Measurements from ENCODE around the gene RHEX.

RHEX gene

GRCh38 chr1:206068314-206068713 lies 15.3 kb downstream of the RHEX start:
- no peak overlapping the region for H4K8ac ChIP-seq (ENCODE audit: low read depth, low read length)
- no peak overlapping the region for H3K18ac ChIP-seq (ENCODE audit: low read length)
- H4K91ac ChIP-seq (ENCODE audit: low read depth, low read length, poor library complexity), result no peak overlapping the region
- no peak for DNase-seq (ENCODE audit: low spot score)
- H3K9ac ChIP-seq (ENCODE audit: low read depth, low read length, poor library complexity), result no peak overlapping the region
- no peak overlapping the region for H3K14ac ChIP-seq (ENCODE audit: low read length)
- no peak overlapping the region for H2BK15ac ChIP-seq (ENCODE audit: low read length)
- no peaks in the 10 kb centered on the region for H3K27me3 ChIP-seq (ENCODE audit: control insufficient read depth in 3 of 3, insufficient read depth in 3 of 3, low read depth in 1 of 3, low read length in 3 of 3)
- H3K9me3 ChIP-seq (replicated peaks in 1 of 2; ENCODE audit: control insufficient read depth in 2 of 2, insufficient read depth in 1 of 2, low read depth in 1 of 2, low read length in 2 of 2), result no peaks in the 10 kb centered on the region
- no peaks in the 10 kb centered on the region for H3K4me1 ChIP-seq (ENCODE audit: control insufficient read depth in 2 of 2, insufficient read depth in 1 of 2, low read depth in 1 of 2, low read length in 2 of 2)
- no peaks in the 10 kb centered on the region for H3K36me3 ChIP-seq (replicated peaks in 1 of 2; ENCODE audit: control insufficient read depth in 2 of 2, insufficient read depth in 2 of 2, low read length in 2 of 2)
- no peak overlapping the region for H3K4ac ChIP-seq (ENCODE audit: low read length)
- no peaks in the 10 kb centered on the region for H3K79me1 ChIP-seq (ENCODE audit: low read depth, low read length)
- no peak overlapping the region for H3K4me2 ChIP-seq (ENCODE audit: insufficient read depth, low read length, poor library complexity, severe bottlenecking)
- no peak overlapping the region for H3K27ac ChIP-seq (replicated peaks; ENCODE audit: low read length)
- H3K4me3 ChIP-seq (ENCODE audit: low read length in 2 of 2), result no peak overlapping the region
- no peak overlapping the region for H2BK12ac ChIP-seq (ENCODE audit: low read length)
- no peak overlapping the region for H2AFZ ChIP-seq (ENCODE audit: low read length)
- H2AK5ac ChIP-seq (ENCODE audit: low read depth, low read length), result no peak overlapping the region
- H2BK5ac ChIP-seq (ENCODE audit: low read length), result no peak overlapping the region
- H2BK120ac ChIP-seq (ENCODE audit: low read depth, low read length), result no peak overlapping the region
- no CpG with 5 or more reads among the region's 1 CpG for WGBS, 2 donors (ENCODE audit: extremely low coverage in 2 of 2, insufficient read length in 2 of 2, insufficient replicate concordance in 1 of 2)
- H3K23ac ChIP-seq (ENCODE audit: low read depth, low read length, poor library complexity), result no peak overlapping the region

GRCh38 chr1:206070627-206071304 lies 17.8 kb downstream of the RHEX start:
- Histone ChIP-seq H4K8ac (ENCODE audit: low read depth, low read length) (no peak overlapping the region), H2AK5ac (ENCODE audit: low read depth, low read length) (no peak overlapping the region), H3K9me3 (replicated peaks in 1 of 2; ENCODE audit: control insufficient read depth in 2 of 2, insufficient read depth in 1 of 2, low read depth in 1 of 2, low read length in 2 of 2) (no peaks in the 10 kb centered on the region), H3K27ac (replicated peaks; ENCODE audit: low read length) (no peak overlapping the region), H3K36me3 (replicated peaks in 1 of 2; ENCODE audit: control insufficient read depth in 2 of 2, insufficient read depth in 2 of 2, low read length in 2 of 2) (no peaks in the 10 kb centered on the region), H3K27me3 (ENCODE audit: control insufficient read depth in 3 of 3, insufficient read depth in 3 of 3, low read depth in 1 of 3, low read length in 3 of 3) (peaks cover 0 to 2% (median 0%) of the 10 kb centered on the region in 3 experiments), H3K18ac (ENCODE audit: low read length) (no peak overlapping the region), H3K4me1 (ENCODE audit: control insufficient read depth in 2 of 2, insufficient read depth in 1 of 2, low read depth in 1 of 2, low read length in 2 of 2) (no peaks in the 10 kb centered on the region), H2BK15ac (ENCODE audit: low read length) (no peak overlapping the region), H3K9ac (ENCODE audit: low read depth, low read length, poor library complexity) (no peak overlapping the region), H3K79me1 (ENCODE audit: low read depth, low read length) (no peaks in the 10 kb centered on the region), H2BK5ac (ENCODE audit: low read length) (no peak overlapping the region), H3K4me2 (ENCODE audit: insufficient read depth, low read length, poor library complexity, severe bottlenecking) (no peak overlapping the region), H3K4ac (ENCODE audit: low read length) (no peak overlapping the region), H4K91ac (ENCODE audit: low read depth, low read length, poor library complexity) (no peak overlapping the region), H3K4me3 (ENCODE audit: low read length in 2 of 2) (no peak overlapping the region), H3K23ac (ENCODE audit: low read depth, low read length, poor library complexity) (no peak overlapping the region), H2BK12ac (ENCODE audit: low read length) (no peak overlapping the region), H2BK120ac (ENCODE audit: low read depth, low read length) (no peak overlapping the region), H3K14ac (ENCODE audit: low read length) (no peak overlapping the region), H2AFZ (ENCODE audit: low read length) (no peak overlapping the region)
- 100% methylated on average over 1 of the region's 9 CpGs; no CpG with 5 or more reads in 1 of the 2 donors for WGBS, 2 donors (ENCODE audit: extremely low coverage in 2 of 2, insufficient read length in 2 of 2, insufficient replicate concordance in 1 of 2)
- DNase-seq (ENCODE audit: low spot score), result no peak

- H3K14ac ChIP-seq (ENCODE audit: low read length), result no peak overlapping the region
- no peak overlapping the region for H3K18ac ChIP-seq (ENCODE audit: low read length)
- no peak overlapping the region for H3K4me2 ChIP-seq (ENCODE audit: insufficient read depth, low read length, poor library complexity, severe bottlenecking)
- H2BK5ac ChIP-seq (ENCODE audit: low read length), result no peak overlapping the region
- no peak overlapping the region for H4K91ac ChIP-seq (ENCODE audit: low read depth, low read length, poor library complexity)
- H3K23ac ChIP-seq (ENCODE audit: low read depth, low read length, poor library complexity), result no peak overlapping the region
- no peak overlapping the region for H4K8ac ChIP-seq (ENCODE audit: low read depth, low read length)
- H3K27ac ChIP-seq (replicated peaks; ENCODE audit: low read length), result no peak overlapping the region
- H3K79me1 ChIP-seq (ENCODE audit: low read depth, low read length), result no peaks in the 10 kb centered on the region
- no peaks in the 10 kb centered on the region for H3K9me3 ChIP-seq (replicated peaks in 1 of 2; ENCODE audit: control insufficient read depth in 2 of 2, insufficient read depth in 1 of 2, low read depth in 1 of 2, low read length in 2 of 2)
- H3K36me3 ChIP-seq (replicated peaks in 1 of 2; ENCODE audit: control insufficient read depth in 2 of 2, insufficient read depth in 2 of 2, low read length in 2 of 2), result no peaks in the 10 kb centered on the region
- no peak overlapping the region for H2BK15ac ChIP-seq (ENCODE audit: low read length)
- H2AK5ac ChIP-seq (ENCODE audit: low read depth, low read length), result no peak overlapping the region
- WGBS, 2 donors (ENCODE audit: extremely low coverage in 2 of 2, insufficient read length in 2 of 2, insufficient replicate concordance in 1 of 2), result no CpG with 5 or more reads among the region's 3 CpGs
- H2BK12ac ChIP-seq (ENCODE audit: low read length), result no peak overlapping the region
- H3K9ac ChIP-seq (ENCODE audit: low read depth, low read length, poor library complexity), result no peak overlapping the region
- DNase-seq (ENCODE audit: low spot score), result no peak
- H3K4me3 ChIP-seq (ENCODE audit: low read length in 2 of 2), result no peak overlapping the region
- H3K4me1 ChIP-seq (ENCODE audit: control insufficient read depth in 2 of 2, insufficient read depth in 1 of 2, low read depth in 1 of 2, low read length in 2 of 2), result no peaks in the 10 kb centered on the region
- no peak overlapping the region for H2BK120ac ChIP-seq (ENCODE audit: low read depth, low read length)
- peaks cover 0 to 2% (median 2%) of the 10 kb centered on the region in 3 experiments for H3K27me3 ChIP-seq (ENCODE audit: control insufficient read depth in 3 of 3, insufficient read depth in 3 of 3, low read depth in 1 of 3, low read length in 3 of 3)
- no peak overlapping the region for H2AFZ ChIP-seq (ENCODE audit: low read length)
- H3K4ac ChIP-seq (ENCODE audit: low read length), result no peak overlapping the region
Observed at GRCh38 chr1:206074839-206075238, 21.9 kb downstream of the RHEX start.

GRCh38 chr1:206075786-206076755 lies 23.1 kb downstream of the RHEX start:
- Histone ChIP-seq H3K4me3 (ENCODE audit: low read length in 2 of 2) (no peak overlapping the region), H3K36me3 (replicated peaks in 1 of 2; ENCODE audit: control insufficient read depth in 2 of 2, insufficient read depth in 2 of 2, low read length in 2 of 2) (no peaks in the 10 kb centered on the region), H3K9me3 (replicated peaks in 1 of 2; ENCODE audit: control insufficient read depth in 2 of 2, insufficient read depth in 1 of 2, low read depth in 1 of 2, low read length in 2 of 2) (no peaks in the 10 kb centered on the region), H3K4me2 (ENCODE audit: insufficient read depth, low read length, poor library complexity, severe bottlenecking) (no peak overlapping the region), H3K18ac (ENCODE audit: low read length) (peak overlapping the region; percentile 42), H3K27me3 (ENCODE audit: control insufficient read depth in 3 of 3, insufficient read depth in 3 of 3, low read depth in 1 of 3, low read length in 3 of 3) (peaks cover 0 to 8% (median 2%) of the 10 kb centered on the region in 3 experiments), H4K8ac (ENCODE audit: low read depth, low read length) (no peak overlapping the region), H2BK5ac (ENCODE audit: low read length) (no peak overlapping the region), H3K9ac (ENCODE audit: low read depth, low read length, poor library complexity) (no peak overlapping the region), H4K91ac (ENCODE audit: low read depth, low read length, poor library complexity) (no peak overlapping the region), H2AFZ (ENCODE audit: low read length) (peak overlapping the region; percentile 46), H3K14ac (ENCODE audit: low read length) (no peak overlapping the region), H2BK120ac (ENCODE audit: low read depth, low read length) (no peak overlapping the region), H3K79me1 (ENCODE audit: low read depth, low read length) (no peaks in the 10 kb centered on the region), H2BK12ac (ENCODE audit: low read length) (no peak overlapping the region), H2BK15ac (ENCODE audit: low read length) (no peak overlapping the region), H2AK5ac (ENCODE audit: low read depth, low read length) (no peak overlapping the region), H3K27ac (replicated peaks; ENCODE audit: low read length) (no peak overlapping the region), H3K4me1 (ENCODE audit: control insufficient read depth in 2 of 2, insufficient read depth in 1 of 2, low read depth in 1 of 2, low read length in 2 of 2) (no peaks in the 10 kb centered on the region), H3K23ac (ENCODE audit: low read depth, low read length, poor library complexity) (no peak overlapping the region), H3K4ac (ENCODE audit: low read length) (no peak overlapping the region)
- no CpG with 5 or more reads among the region's 11 CpGs for WGBS, 2 donors (ENCODE audit: extremely low coverage in 2 of 2, insufficient read length in 2 of 2, insufficient replicate concordance in 1 of 2)
- DNase-seq (ENCODE audit: low spot score), result no peak

Measured in neuronal stem cell (in vitro differentiated cells).